ENCODE data around the gene MUC2. TPM values are rescaled to one million over a fixed set of nuclear protein-coding genes. Genes with fewer than 3 reads are reported as not detected.

Gene MUC2
- total and polyA plus RNA-seq, 2 experiments from 2014 or later, result not detected

DNA sequence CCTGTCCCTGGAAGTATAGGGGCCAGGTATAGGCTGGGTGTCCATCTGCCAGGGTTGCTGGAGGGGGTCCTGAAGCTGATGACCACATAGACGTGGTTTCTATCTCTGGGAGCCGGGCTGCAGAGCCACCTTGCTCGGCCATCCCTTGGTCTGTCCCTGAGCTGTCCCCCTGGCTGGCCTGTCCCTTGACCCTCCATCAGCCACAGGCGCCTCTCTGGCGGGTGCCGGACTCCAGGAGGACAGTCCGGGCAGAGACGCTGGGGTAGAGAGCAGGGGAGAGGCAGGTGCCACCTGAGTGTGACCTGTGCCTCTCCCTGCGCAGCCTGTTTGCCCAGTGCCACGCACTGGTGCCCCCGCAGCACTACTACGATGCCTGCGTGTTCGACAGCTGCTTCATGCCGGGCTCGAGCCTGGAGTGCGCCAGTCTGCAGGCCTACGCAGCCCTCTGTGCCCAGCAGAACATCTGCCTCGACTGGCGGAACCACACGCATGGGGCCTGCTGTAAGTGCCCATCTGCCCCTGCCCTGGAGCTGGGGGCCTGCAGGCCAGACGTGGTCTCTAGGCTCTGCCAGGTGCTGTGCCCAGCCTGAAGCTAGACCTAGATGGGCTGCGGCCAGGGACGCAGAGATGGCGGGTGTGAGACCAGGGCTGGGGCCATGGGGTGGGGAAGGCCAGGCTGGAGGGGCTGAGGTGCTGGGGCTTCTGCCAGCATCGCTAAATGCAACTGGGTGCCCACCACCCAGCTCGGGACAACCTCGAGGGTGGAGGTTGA, 29.9 kb downstream of the MUC2 start:
- no peaks in the 10 kb centered on the region for H3K36me3 ChIP-seq (ENCODE audit: insufficient read depth)
- no peak overlapping the region for H3K4me3 ChIP-seq
- no peaks in the 10 kb centered on the region for H4K20me1 ChIP-seq (replicated peaks; ENCODE audit: insufficient read depth)
- H3K36me3 Mint-ChIP-seq (ENCODE audit: low read depth), result no peaks in the 10 kb centered on the region
- no peaks in the 10 kb centered on the region for H3K9me2 ChIP-seq (ENCODE audit: insufficient read depth)
- no peak overlapping the region for H3K4me3 Mint-ChIP-seq
- H3K4me2 ChIP-seq, result no peak overlapping the region
- no peak overlapping the region for H3K27ac ChIP-seq (ENCODE audit: low read depth)
- TF ChIP-seq NANOG (IDR thresholded peaks at IDR 0.05; ENCODE audit: borderline replicate concordance), result no peak
- no peak for TF ChIP-seq ZNF331 (CRISPR knock-in tag; IDR thresholded peaks at IDR 0.05; ENCODE audit: low read depth)
- TF ChIP-seq, protein P1, sequence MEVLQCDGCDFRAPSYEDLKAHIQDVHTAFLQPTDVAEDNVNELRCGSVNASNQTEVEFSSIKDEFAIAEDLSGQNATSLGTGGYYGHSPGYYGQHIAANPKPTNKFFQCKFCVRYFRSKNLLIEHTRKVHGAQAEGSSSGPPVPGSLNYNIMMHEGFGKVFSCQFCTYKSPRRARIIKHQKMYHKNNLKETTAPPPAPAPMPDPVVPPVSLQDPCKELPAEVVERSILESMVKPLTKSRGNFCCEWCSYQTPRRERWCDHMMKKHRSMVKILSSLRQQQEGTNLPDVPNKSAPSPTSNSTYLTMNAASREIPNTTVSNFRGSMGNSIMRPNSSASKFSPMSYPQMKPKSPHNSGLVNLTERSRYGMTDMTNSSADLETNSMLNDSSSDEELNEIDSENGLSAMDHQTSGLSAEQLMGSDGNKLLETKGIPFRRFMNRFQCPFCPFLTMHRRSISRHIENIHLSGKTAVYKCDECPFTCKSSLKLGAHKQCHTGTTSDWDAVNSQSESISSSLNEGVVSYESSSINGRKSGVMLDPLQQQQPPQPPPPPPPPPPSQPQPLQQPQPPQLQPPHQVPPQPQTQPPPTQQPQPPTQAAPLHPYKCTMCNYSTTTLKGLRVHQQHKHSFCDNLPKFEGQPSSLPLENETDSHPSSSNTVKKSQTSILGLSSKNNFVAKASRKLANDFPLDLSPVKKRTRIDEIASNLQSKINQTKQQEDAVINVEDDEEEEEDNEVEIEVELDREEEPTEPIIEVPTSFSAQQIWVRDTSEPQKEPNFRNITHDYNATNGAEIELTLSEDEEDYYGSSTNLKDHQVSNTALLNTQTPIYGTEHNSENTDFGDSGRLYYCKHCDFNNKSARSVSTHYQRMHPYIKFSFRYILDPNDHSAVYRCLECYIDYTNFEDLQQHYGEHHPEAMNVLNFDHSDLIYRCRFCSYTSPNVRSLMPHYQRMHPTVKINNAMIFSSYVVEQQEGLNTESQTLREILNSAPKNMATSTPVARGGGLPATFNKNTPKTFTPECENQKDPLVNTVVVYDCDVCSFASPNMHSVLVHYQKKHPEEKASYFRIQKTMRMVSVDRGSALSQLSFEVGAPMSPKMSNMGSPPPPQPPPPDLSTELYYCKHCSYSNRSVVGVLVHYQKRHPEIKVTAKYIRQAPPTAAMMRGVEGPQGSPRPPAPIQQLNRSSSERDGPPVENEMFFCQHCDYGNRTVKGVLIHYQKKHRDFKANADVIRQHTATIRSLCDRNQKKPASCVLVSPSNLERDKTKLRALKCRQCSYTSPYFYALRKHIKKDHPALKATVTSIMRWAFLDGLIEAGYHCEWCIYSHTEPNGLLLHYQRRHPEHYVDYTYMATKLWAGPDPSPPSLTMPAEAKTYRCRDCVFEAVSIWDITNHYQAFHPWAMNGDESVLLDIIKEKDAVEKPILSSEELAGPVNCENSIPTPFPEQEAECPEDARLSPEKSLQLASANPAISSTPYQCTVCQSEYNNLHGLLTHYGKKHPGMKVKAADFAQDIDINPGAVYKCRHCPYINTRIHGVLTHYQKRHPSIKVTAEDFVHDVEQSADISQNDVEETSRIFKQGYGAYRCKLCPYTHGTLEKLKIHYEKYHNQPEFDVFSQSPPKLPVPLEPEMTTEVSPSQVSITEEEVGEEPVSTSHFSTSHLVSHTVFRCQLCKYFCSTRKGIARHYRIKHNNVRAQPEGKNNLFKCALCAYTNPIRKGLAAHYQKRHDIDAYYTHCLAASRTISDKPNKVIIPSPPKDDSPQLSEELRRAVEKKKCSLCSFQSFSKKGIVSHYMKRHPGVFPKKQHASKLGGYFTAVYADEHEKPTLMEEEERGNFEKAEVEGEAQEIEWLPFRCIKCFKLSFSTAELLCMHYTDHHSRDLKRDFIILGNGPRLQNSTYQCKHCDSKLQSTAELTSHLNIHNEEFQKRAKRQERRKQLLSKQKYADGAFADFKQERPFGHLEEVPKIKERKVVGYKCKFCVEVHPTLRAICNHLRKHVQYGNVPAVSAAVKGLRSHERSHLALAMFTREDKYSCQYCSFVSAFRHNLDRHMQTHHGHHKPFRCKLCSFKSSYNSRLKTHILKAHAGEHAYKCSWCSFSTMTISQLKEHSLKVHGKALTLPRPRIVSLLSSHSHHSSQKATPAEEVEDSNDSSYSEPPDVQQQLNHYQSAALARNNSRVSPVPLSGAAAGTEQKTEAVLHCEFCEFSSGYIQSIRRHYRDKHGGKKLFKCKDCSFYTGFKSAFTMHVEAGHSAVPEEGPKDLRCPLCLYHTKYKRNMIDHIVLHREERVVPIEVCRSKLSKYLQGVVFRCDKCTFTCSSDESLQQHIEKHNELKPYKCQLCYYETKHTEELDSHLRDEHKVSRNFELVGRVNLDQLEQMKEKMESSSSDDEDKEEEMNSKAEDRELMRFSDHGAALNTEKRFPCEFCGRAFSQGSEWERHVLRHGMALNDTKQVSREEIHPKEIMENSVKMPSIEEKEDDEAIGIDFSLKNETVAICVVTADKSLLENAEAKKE (CRISPR knock-in tag; IDR thresholded peaks at IDR 0.05), result no peak
- TF ChIP-seq STAT1 (IDR thresholded peaks at IDR 0.05; ENCODE audit: unreplicated experiment), result no peak
- no peak for TF ChIP-seq CREB1 (CRISPR knock-in tag; IDR thresholded peaks at IDR 0.05; ENCODE audit: low read depth)
- TF ChIP-seq, protein P2, sequence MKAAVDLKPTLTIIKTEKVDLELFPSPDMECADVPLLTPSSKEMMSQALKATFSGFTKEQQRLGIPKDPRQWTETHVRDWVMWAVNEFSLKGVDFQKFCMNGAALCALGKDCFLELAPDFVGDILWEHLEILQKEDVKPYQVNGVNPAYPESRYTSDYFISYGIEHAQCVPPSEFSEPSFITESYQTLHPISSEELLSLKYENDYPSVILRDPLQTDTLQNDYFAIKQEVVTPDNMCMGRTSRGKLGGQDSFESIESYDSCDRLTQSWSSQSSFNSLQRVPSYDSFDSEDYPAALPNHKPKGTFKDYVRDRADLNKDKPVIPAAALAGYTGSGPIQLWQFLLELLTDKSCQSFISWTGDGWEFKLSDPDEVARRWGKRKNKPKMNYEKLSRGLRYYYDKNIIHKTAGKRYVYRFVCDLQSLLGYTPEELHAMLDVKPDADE (IDR thresholded peaks at IDR 0.05), result no peak
- TF ChIP-seq POLR2AphosphoS5 (IDR thresholded peaks at IDR 0.05; ENCODE audit: low read depth), result no peak
- no peak for TF ChIP-seq EZH2 (IDR thresholded peaks at IDR 0.05; ENCODE audit: low read depth, unreplicated experiment)
- TF ChIP-seq JUNB (IDR thresholded peaks at IDR 0.05; ENCODE audit: unreplicated experiment), result no peak
- TF ChIP-seq, protein P3, sequence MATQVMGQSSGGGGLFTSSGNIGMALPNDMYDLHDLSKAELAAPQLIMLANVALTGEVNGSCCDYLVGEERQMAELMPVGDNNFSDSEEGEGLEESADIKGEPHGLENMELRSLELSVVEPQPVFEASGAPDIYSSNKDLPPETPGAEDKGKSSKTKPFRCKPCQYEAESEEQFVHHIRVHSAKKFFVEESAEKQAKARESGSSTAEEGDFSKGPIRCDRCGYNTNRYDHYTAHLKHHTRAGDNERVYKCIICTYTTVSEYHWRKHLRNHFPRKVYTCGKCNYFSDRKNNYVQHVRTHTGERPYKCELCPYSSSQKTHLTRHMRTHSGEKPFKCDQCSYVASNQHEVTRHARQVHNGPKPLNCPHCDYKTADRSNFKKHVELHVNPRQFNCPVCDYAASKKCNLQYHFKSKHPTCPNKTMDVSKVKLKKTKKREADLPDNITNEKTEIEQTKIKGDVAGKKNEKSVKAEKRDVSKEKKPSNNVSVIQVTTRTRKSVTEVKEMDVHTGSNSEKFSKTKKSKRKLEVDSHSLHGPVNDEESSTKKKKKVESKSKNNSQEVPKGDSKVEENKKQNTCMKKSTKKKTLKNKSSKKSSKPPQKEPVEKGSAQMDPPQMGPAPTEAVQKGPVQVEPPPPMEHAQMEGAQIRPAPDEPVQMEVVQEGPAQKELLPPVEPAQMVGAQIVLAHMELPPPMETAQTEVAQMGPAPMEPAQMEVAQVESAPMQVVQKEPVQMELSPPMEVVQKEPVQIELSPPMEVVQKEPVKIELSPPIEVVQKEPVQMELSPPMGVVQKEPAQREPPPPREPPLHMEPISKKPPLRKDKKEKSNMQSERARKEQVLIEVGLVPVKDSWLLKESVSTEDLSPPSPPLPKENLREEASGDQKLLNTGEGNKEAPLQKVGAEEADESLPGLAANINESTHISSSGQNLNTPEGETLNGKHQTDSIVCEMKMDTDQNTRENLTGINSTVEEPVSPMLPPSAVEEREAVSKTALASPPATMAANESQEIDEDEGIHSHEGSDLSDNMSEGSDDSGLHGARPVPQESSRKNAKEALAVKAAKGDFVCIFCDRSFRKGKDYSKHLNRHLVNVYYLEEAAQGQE (IDR thresholded peaks at IDR 0.05; ENCODE audit: unreplicated experiment), result no peak
- TF ChIP-seq, protein P4, sequence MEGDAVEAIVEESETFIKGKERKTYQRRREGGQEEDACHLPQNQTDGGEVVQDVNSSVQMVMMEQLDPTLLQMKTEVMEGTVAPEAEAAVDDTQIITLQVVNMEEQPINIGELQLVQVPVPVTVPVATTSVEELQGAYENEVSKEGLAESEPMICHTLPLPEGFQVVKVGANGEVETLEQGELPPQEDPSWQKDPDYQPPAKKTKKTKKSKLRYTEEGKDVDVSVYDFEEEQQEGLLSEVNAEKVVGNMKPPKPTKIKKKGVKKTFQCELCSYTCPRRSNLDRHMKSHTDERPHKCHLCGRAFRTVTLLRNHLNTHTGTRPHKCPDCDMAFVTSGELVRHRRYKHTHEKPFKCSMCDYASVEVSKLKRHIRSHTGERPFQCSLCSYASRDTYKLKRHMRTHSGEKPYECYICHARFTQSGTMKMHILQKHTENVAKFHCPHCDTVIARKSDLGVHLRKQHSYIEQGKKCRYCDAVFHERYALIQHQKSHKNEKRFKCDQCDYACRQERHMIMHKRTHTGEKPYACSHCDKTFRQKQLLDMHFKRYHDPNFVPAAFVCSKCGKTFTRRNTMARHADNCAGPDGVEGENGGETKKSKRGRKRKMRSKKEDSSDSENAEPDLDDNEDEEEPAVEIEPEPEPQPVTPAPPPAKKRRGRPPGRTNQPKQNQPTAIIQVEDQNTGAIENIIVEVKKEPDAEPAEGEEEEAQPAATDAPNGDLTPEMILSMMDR (conservative IDR thresholded peaks at IDR 0.05; ENCODE audit: low read depth in 2 of 2), result no peak
- no peak for TF ChIP-seq EZH2phosphoT487 (IDR thresholded peaks at IDR 0.05; ENCODE audit: unreplicated experiment)
- TF ChIP-seq ZNF114 (CRISPR knock-in tag; IDR thresholded peaks at IDR 0.05), result no peak
- no peaks in the 10 kb centered on the region for H3F3A ChIP-seq (replicated peaks; ENCODE audit: low read depth)
- peaks cover 4% of the 10 kb centered on the region for H3K27me3 Mint-ChIP-seq (ENCODE audit: insufficient read depth, low read depth, poor library complexity)
- H3K27me3 ChIP-seq (ENCODE audit: insufficient read depth), result no peaks in the 10 kb centered on the region
- peaks cover 18% of the 10 kb centered on the region for H3K9me3 Mint-ChIP-seq
- H3K79me2 ChIP-seq (replicated peaks; ENCODE audit: insufficient read depth), result no peaks in the 10 kb centered on the region
- H3K4me1 Mint-ChIP-seq, result no peaks in the 10 kb centered on the region
- H3K27ac Mint-ChIP-seq, result no peak overlapping the region
- DNase-seq (ENCODE audit: low spot score) (no peak), ATAC-seq (no peak)
- no peaks in the 10 kb centered on the region for H3K4me1 ChIP-seq (ENCODE audit: insufficient read depth)
- H2AFZ ChIP-seq, result no peak overlapping the region
